AG10803 (cell line): Measurements from ENCODE around the gene ANKRD63.
A peak's percentile ranks its signal among the peaks of the same experiment; 100 is the strongest.

Source experiments
- DNase-seq: peaks from one replicate; pipeline ENCODE4 v3.0.0; 2010; ENCODE audit warnings: low read depth
- H3K4me3 ChIP-seq: 2 replicates; pipeline ENCODE4 v1.5.1; 2011; ENCODE audit warnings: mild to moderate bottlenecking, low read length, control low read depth
- TF ChIP-seq, protein P1 (sequence below): conservative IDR thresholded peaks from 2 replicates; pipeline ENCODE4 v1.5.1; 2011; ENCODE audit warnings: mild to moderate bottlenecking, low read length, control low read depth, inconsistent platforms

Gene ANKRD63

DNA sequence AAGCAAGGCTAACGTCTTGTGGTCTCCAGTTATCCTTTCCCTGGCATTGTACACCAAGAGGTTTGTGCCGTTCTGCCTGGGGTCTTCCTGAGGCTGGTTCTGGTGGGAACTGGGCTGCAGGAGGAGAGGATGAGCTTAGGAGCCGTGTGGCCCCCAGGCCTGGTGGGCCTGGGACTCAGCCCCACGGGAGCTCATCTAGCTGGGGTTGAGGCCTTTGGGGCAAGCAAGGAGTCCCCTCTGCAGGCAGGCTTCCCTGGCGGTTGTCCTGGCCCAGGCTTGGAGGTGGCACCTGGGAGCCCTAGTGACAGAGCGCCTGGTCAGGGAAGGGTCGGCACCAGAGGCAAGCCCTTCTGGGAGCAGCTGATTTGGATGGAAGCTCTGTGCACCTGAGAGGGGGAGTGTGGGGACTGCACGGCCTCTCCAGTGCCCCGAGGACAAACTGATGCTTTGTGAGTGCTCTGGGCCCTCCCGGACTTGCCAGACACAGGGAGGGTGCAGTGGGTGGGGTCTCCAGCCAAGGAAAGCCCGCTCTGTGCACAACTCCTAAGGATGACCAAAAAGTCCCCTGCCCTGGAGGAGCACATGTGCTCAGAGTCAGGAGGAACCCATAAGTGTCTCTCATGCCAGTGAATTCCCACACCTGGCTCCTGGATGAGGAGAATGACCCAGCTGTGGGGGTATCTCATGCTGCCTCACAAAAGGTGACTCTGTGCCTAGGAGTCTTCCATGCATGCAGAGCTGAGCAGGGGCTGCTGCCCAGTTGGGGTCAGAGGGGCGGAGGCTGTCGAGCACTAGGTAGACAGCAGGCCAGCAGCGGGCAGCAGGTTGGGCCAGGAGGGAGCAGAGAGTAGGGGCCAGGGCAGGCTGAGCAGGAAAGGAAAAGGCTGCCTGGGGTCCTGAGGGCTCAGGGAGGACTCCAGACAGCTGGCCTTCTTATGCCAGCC lies 41.3 kb downstream of the ANKRD63 start:
- TF ChIP-seq, protein P1, sequence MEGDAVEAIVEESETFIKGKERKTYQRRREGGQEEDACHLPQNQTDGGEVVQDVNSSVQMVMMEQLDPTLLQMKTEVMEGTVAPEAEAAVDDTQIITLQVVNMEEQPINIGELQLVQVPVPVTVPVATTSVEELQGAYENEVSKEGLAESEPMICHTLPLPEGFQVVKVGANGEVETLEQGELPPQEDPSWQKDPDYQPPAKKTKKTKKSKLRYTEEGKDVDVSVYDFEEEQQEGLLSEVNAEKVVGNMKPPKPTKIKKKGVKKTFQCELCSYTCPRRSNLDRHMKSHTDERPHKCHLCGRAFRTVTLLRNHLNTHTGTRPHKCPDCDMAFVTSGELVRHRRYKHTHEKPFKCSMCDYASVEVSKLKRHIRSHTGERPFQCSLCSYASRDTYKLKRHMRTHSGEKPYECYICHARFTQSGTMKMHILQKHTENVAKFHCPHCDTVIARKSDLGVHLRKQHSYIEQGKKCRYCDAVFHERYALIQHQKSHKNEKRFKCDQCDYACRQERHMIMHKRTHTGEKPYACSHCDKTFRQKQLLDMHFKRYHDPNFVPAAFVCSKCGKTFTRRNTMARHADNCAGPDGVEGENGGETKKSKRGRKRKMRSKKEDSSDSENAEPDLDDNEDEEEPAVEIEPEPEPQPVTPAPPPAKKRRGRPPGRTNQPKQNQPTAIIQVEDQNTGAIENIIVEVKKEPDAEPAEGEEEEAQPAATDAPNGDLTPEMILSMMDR = no peak
- H3K4me3 ChIP-seq = no peak overlapping the region
- no peak for DNase-seq

DNA sequence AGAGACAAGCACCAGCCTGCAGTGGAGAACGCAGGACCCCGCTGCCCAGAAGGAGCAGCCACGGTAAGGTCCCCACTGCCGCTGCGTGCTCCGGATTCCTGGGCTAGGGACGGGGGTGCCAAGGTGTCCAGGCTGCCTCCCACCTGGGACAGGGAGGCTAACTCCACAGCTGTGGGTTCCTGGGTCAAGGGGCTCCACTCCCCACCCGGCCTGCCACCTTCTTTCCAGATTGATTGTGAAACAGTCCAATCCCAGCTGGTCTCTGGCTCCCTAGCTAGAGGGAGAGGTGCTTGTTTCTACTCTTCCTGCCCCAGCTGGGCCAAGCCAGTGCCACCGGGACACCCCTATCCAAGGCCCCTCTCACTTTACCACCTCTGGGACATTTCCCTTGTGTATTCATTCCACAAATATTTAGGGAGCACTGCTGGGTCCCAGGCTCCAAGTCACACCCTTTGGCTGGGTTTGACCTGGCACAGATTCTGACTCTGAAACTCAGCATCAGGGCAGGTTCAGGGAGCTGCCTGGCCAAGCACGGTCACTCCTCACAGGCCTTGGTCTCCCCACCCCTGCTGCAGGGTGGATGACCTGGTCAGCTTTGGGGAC lies 42.1 kb downstream of the ANKRD63 start:
- H3K4me3 ChIP-seq = no peak overlapping the region
- TF ChIP-seq, protein P1 = no peak
- no peak for DNase-seq

DNA sequence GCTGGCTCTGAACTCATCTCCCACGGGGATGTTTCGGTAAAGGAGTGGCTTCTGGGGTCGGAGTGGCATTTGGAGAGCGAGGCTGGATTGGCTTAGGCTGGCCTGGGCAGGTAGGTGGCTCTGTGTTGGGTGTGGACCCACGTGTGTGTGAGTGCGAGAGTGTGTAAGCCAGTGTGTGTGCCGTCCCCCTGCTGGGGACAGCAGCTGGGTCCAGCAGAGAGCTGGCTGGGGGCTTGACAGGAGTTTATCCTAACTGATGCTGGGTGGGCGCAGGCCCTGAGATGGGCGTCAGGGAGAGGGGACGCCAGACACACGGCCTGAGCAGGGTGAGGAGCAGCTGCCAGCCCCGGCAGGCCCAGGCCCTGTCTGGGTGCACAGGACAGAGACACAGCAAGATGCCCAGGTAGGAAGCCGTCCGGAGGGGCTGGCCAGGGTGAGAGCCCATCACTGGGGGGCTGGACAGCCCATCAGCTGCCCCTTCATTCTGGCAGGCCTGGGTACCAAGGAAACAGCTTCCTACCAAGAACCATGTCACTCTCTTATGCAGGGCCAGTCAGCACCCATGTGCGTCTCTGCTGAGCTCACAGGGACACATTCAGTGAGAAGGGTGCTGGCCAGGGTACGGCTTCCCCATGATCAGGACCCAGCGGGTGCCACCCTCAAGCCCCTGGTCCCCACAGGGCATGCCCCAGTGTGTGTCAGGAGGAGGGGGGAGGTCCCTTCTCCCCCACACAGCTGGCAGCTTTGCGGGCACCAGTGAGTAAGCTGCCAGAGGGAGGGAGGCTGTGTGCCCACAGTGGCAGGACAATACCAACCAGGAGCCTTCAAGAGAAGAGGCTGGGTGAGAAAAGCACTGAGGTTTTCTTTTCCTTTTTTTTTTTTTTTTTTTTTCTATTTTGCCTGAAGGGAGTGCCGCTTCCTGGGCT lies 42.9 kb downstream of the ANKRD63 start:
- no peak overlapping the region for H3K4me3 ChIP-seq
- no peak for DNase-seq
- TF ChIP-seq, protein P1 = no peak

DNA sequence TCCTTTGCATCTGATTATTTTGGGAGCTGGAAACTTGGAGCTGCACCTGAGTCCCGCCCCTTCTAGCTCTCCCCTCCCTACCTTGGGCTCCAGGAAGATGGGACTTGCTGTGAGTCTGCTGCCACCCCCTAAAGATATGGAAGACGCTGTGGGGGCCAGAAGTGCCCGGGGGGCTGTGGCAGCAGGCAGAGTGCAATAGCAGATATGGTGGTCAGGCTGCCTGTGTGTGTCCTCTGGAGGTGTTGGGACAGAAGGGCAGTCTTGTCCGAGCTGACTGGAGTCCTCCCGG lies 43.5 kb downstream of the ANKRD63 start:
- no peak for DNase-seq
- peak overlapping the region; percentile 47 for H3K4me3 ChIP-seq
- TF ChIP-seq, protein P1 = no peak

DNA sequence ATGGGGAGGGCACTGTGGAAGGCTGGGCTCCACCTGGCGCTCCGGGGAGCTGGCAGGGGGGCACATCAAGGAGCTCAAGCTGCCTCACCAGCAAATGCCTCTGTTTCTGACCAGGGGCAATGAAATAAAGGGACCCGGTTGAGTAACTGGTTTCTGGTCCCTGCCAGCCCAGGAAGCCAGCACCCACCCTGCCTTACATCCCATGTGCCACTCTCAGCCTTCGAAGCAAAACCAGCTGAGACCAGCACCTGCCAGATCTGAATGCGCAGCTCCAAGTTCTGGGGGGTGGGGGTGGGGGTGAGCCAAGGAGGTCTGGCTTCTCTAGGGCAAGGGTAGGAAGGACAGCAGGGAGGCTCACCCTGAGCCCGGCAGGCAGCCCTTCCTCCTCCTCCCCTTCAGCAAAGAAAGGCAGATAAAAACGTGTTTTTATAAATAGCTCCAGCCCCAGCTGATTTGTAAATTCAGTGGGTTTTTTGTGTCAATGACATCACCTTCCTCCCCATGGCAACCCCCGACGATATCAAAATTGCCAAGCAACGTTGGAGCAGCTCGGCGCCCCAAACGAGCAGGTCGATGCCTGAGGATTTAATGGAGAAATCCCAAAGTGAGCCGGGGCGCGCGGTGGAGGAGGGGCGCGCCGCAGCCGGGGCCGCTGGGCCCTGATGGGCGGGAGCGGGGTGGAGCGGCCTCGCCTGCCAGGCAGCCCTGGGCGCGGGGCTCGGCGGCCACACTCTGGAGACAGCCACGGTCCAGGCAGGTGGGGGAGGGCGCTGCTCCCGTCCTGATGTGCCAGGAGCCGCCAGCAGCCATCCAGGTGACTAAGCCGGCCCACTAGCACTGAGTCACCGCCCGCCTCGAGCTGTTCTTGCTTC lies 44.1 kb downstream of the ANKRD63 start, which contains the start of gene PAK6:
TSS of gene PAK6 (plus strand) at position 532 of the 872 bp plus-strand sequence. CDS start 25,723 bp downstream, outside the sequence.
- H3K4me3 ChIP-seq = peak within 1 kb of the TSS; percentile 47
- peak; percentile 15 for DNase-seq
- TF ChIP-seq, protein P1 = no peak

DNA sequence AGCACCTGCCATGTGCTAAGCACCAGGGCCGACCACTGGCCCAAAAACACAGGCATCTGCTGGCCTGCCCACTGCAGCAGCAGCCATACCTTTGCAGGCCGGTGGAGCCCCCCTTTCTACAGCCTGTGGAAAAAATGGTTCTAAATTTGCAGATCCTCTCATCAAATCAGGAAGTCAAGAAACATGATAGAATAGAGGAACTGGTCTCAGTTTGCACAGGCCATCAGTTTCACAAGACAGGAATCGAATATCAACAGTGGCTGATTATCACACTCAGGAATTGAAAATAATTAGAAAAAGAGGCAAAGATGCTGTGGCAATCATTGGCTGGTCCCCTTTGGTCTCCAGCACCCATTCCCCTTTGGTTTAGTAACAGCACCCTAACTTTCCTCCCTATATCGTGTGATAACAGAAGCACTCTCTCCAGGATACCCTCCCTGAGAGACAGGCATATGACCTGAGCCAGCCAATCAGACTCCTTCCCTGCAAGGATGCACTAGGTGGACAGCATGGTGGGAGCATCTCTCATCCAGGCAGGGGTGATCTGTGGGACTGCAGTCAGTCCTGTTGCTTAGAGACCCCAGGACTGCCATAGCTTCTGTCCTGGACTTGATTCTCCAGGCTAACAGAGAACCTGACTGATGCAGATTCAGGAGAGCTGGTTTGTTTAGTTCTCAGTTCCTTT lies 47.5 kb downstream of the ANKRD63 start:
- DNase-seq = no peak
- TF ChIP-seq, protein P1 = no peak
- no peak overlapping the region for H3K4me3 ChIP-seq
